GM23248 (cell line): ENCODE results near the gene POLR1F. TPM values are rescaled to one million over a fixed set of nuclear protein-coding genes. Genes with fewer than 3 reads are reported as not detected.

Source experiments
- DNase-seq: peaks from one replicate; pipeline ENCODE4 v3.0.0-alpha.2; 2015
- H2AFZ ChIP-seq: fragments of 200-600 bp; sonication (generic); 2 replicates; pipeline ENCODE4 v1.6.1; 2016; ENCODE audit warnings: antibody characterized with exemption
- H3F3A ChIP-seq: fragments of 200-600 bp; sonication (generic); 2 replicates; pipeline ENCODE4 v1.6.1; 2016; ENCODE audit warnings: mild to moderate bottlenecking, antibody characterized with exemption, mixed run types; ENCODE audit not compliant: insufficient read depth
- H3K27ac ChIP-seq: fragments of 200-600 bp; sonication (generic); 2 replicates; pipeline ENCODE4 v1.5.1; 2016; ENCODE audit warnings: mild to moderate bottlenecking
- H3K27me3 ChIP-seq: fragments of 200-600 bp; sonication (generic); replicated peaks from 2 replicates; pipeline ENCODE4 v1.6.1; 2016; ENCODE audit warnings: mild to moderate bottlenecking; ENCODE audit not compliant: insufficient read depth
- H3K36me3 ChIP-seq: fragments of 200-600 bp; sonication (generic); 2 replicates; pipeline ENCODE4 v1.6.1; 2016; ENCODE audit warnings: low read depth, mild to moderate bottlenecking
- H3K4me1 ChIP-seq: fragments of 200-600 bp; sonication (generic); 2 replicates; pipeline ENCODE4 v1.6.1; 2016; ENCODE audit warnings: mild to moderate bottlenecking; ENCODE audit not compliant: insufficient read depth
- H3K4me2 ChIP-seq: fragments of 200-600 bp; sonication (generic); one replicate; pipeline ENCODE4 v1.6.1; 2016; ENCODE audit warnings: mild to moderate bottlenecking; ENCODE audit not compliant: unreplicated experiment
- H3K4me3 ChIP-seq: fragments of 200-600 bp; sonication (generic); 2 replicates; pipeline ENCODE4 v1.5.1; 2016; ENCODE audit warnings: mild to moderate bottlenecking
- H3K79me2 ChIP-seq: fragments of 200-600 bp; sonication (generic); 2 replicates; pipeline ENCODE4 v1.6.1; 2016; ENCODE audit warnings: mild to moderate bottlenecking; ENCODE audit not compliant: insufficient read depth
- H3K9ac ChIP-seq: fragments of 200-600 bp; sonication (generic); 2 replicates; pipeline ENCODE4 v1.6.1; 2016; ENCODE audit warnings: mild to moderate bottlenecking
- H3K9me2 ChIP-seq: fragments of 200-600 bp; sonication (generic); 2 replicates; pipeline ENCODE4 v1.6.1; 2016; ENCODE audit warnings: mixed run types, mild to moderate bottlenecking, moderate library complexity; ENCODE audit not compliant: insufficient read depth
- H3K9me3 ChIP-seq: fragments of 200-600 bp; sonication (generic); one replicate; pipeline ENCODE4 v1.6.1; 2017; ENCODE audit warnings: low read depth
- H4K20me1 ChIP-seq: fragments of 200-600 bp; sonication (generic); 2 replicates; pipeline ENCODE4 v1.6.0; 2016; ENCODE audit not compliant: insufficient read depth
- EZH2 ChIP-seq: fragments of 200-600 bp; sonication (generic); IDR thresholded peaks from 2 replicates; pipeline ENCODE4 v1.6.1; 2018; ENCODE audit warnings: antibody characterized with exemption, mild to moderate bottlenecking; ENCODE audit not compliant: insufficient read depth, poor library complexity, severe bottlenecking
- EZH2phosphoT487 ChIP-seq: fragments of 200-600 bp; sonication (generic); IDR thresholded peaks from 2 replicates; pipeline ENCODE4 v1.6.1; 2018; ENCODE audit warnings: antibody characterized with exemption, moderate library complexity, mild to moderate bottlenecking, low read depth; ENCODE audit not compliant: insufficient read depth
- WGBS, 2 experiments: methylation state at CpG; one replicate each; pipeline ENCODE4 v1.1.6; 2015 to 2017; ENCODE audit warnings: low lambda C conversion rate in 2 of 2, low coverage in 1 of 2; ENCODE audit errors: missing lambda C conversion rate in 2 of 2; 5-methylcytosine and 5-hydroxymethylcytosine counted together
- in situ Hi-C: fragments of 300-500 bp; cut with MboI; formaldehyde crosslinking; loops from 2 replicates; pipeline ENCODE4 v1.15.0; 2020
- polyA plus RNA-seq: library from polyadenylated mRNA; unstranded; fragments of >200 nt; fragmentation: Nextera tagmentation; extraction: Ambion mirVana; gene quantifications from 2 replicates; pipeline ENCODE4 v1.2.1, GENCODE V29; 2016
- total RNA-seq: library from RNA; depleted of rRNA; stranded (reverse); fragments of >200 nt; shearing (Covaris generic); gene quantifications from 2 replicates; pipeline ENCODE4 v1.2.3, GENCODE V29; 2014

The POLR1F gene
- total and polyA plus RNA-seq, 2 experiments from 2014 or later, result 15.9 to 27.0 TPM

DNA sequence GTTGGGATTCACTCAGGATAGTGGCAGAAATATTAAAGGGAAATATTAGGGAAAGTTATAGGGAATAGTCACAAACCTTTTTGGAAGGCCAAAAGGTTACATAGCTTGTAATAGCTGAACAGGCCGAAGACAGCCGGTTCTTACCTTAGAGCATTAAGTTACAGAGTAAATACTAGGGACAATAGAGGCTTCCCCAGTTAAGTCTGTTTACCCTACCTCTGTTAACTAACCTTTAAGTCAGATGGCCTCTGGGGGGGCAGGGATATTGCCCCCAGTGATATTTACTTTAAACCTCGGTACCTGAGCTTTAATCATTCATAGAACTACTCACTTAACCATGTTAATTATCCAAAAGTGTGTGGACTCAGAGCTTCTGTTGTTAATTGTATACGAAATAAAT lies 7.4 kb downstream of the POLR1F start:
- no peak overlapping the region for H2AFZ ChIP-seq
- H3K4me2 ChIP-seq, result no peak overlapping the region
- in situ Hi-C loops, result no loop called here
- no peaks in the 10 kb centered on the region for H3F3A ChIP-seq
- H4K20me1 ChIP-seq, result no peaks in the 10 kb centered on the region
- no peak overlapping the region for H3K9ac ChIP-seq
- H3K27ac ChIP-seq, result no peak overlapping the region
- H3K4me3 ChIP-seq, result no peak overlapping the region
- peaks cover 50% of the 10 kb centered on the region for H3K79me2 ChIP-seq
- H3K9me3 ChIP-seq, result no peaks in the 10 kb centered on the region
- H3K4me1 ChIP-seq, result peaks cover 12% of the 10 kb centered on the region; the same call in 1 of the 2 replicates
- no peaks in the 10 kb centered on the region for H3K27me3 ChIP-seq
- H3K36me3 ChIP-seq, result peaks cover 23% of the 10 kb centered on the region
- DNase-seq, result no peak
- H3K9me2 ChIP-seq, result no peaks in the 10 kb centered on the region
- WGBS, 2 experiments, result 86 to 88% methylated on average over 4 of the region's 4 CpGs
- TF ChIP-seq EZH2, result no peak
- no peak for TF ChIP-seq EZH2phosphoT487

DNA sequence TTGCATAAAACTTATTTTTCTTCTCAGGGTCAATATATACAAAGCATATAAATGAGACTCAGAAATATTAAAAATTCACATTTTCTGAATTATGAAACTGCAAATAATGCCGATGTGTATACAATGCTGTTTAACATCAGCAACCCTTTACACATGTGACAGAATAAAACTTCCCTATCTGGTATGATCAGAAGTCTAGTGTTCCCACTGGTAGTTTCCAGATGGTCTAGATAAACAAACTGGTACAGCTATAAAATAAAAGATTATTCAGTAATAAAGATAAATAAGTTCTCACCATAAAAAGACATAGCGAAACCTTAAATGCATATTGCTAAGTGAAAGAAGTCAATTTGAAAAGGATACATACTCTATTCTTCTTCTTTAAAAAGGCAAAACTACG lies 7.9 kb downstream of the POLR1F start:
- TF ChIP-seq EZH2 (no peak), EZH2phosphoT487 (no peak)

DNA sequence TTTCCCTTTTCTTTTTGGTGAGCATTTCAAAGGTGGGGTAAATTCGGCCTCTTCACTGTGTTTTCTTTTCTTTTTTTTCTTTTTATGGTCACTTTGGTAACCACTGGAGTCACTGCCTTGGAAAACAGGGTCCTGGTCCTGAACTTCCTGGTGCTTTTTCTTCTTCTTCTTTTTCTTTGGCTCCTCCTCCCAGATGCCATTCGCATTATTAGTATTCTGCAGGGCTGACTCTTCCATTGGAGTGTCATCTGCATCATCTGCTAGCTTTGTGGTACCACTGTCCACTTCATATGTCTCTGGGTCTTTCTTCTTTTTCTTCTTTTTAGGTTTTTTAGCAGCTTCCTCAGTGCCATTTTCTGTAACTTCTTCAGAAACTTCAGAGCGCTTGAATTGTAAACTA lies 10.5 kb downstream of the POLR1F start:
- no peaks in the 10 kb centered on the region; the same call in 1 of the 2 replicates for H3K4me1 ChIP-seq
- peaks cover 19% of the 10 kb centered on the region for H3K79me2 ChIP-seq
- no peak for DNase-seq
- no peak for TF ChIP-seq EZH2phosphoT487
- no peak for TF ChIP-seq EZH2
- H3K4me2 ChIP-seq, result no peak overlapping the region
- 94% methylated on average over 3 of the region's 3 CpGs for WGBS, 2 experiments
- no peak overlapping the region for H3K27ac ChIP-seq
- no peaks in the 10 kb centered on the region for H4K20me1 ChIP-seq
- in situ Hi-C loops, result no loop called here
- H3K36me3 ChIP-seq, result peaks cover 23% of the 10 kb centered on the region
- H3K9ac ChIP-seq, result no peak overlapping the region
- H3F3A ChIP-seq, result no peaks in the 10 kb centered on the region
- no peak overlapping the region for H2AFZ ChIP-seq
- H3K9me2 ChIP-seq, result no peaks in the 10 kb centered on the region
- H3K27me3 ChIP-seq, result no peaks in the 10 kb centered on the region
- no peak overlapping the region for H3K4me3 ChIP-seq
- H3K9me3 ChIP-seq, result no peaks in the 10 kb centered on the region

More for the DNA sequence above, 7.9 kb downstream of the POLR1F start:
- no peak for DNase-seq
- in situ Hi-C loops, result no loop called here
- Histone ChIP-seq H3K9me3 (no peaks in the 10 kb centered on the region), H2AFZ (no peak overlapping the region), H3K27ac (no peak overlapping the region), H3K9me2 (no peaks in the 10 kb centered on the region), H3K27me3 (no peaks in the 10 kb centered on the region), H4K20me1 (no peaks in the 10 kb centered on the region), H3K36me3 (peaks cover 23% of the 10 kb centered on the region), H3K9ac (no peak overlapping the region), H3K4me3 (no peak overlapping the region), H3F3A (no peaks in the 10 kb centered on the region), H3K79me2 (peaks cover 45% of the 10 kb centered on the region), H3K4me2 (no peak overlapping the region), H3K4me1 (peaks cover 7% of the 10 kb centered on the region; the same call in 1 of the 2 replicates)
- WGBS, 2 experiments, result 97 to 100% methylated on average over 3 of the region's 3 CpGs

DNA sequence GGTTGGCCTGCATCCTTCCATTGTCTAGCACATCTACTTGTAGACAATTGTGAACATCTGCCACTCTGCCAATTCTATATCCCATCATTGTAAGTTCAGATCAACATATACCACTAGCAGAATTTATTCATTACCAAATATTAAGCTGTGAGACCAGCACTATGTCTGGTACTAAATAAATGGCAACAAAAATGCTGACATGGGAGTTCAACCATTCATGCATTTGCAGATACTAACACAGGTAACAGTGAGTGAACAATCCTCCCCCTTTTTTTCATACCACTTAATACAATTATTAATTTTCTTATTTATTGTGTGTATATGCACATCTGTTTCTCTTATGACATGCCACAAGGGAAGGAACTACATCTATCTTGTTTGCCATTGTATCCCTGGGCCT lies 11.9 kb downstream of the POLR1F start:
- Histone ChIP-seq H3K9me2 (no peaks in the 10 kb centered on the region), H4K20me1 (no peaks in the 10 kb centered on the region), H3K9me3 (no peaks in the 10 kb centered on the region), H3K4me3 (no peak overlapping the region), H3K79me2 (peaks cover 7% of the 10 kb centered on the region; the same call in 1 of the 2 replicates), H3K4me2 (no peak overlapping the region), H3K27ac (no peak overlapping the region), H3K9ac (no peak overlapping the region), H3K4me1 (no peaks in the 10 kb centered on the region; the same call in 1 of the 2 replicates), H3K36me3 (peaks cover 14% of the 10 kb centered on the region), H3F3A (no peaks in the 10 kb centered on the region), H2AFZ (no peak overlapping the region), H3K27me3 (no peaks in the 10 kb centered on the region)
- TF ChIP-seq EZH2, result no peak
- no peak for TF ChIP-seq EZH2phosphoT487
- no peak for DNase-seq
- in situ Hi-C loops, result no loop called here
